ENCODE results near the gene APOBEC3B.
"Not testable (repeated sequence)": the region's sequence is repeated elsewhere in the genome, so short reads cannot be mapped to it uniquely, and the experiment has no call there.

Gene APOBEC3B

DNA sequence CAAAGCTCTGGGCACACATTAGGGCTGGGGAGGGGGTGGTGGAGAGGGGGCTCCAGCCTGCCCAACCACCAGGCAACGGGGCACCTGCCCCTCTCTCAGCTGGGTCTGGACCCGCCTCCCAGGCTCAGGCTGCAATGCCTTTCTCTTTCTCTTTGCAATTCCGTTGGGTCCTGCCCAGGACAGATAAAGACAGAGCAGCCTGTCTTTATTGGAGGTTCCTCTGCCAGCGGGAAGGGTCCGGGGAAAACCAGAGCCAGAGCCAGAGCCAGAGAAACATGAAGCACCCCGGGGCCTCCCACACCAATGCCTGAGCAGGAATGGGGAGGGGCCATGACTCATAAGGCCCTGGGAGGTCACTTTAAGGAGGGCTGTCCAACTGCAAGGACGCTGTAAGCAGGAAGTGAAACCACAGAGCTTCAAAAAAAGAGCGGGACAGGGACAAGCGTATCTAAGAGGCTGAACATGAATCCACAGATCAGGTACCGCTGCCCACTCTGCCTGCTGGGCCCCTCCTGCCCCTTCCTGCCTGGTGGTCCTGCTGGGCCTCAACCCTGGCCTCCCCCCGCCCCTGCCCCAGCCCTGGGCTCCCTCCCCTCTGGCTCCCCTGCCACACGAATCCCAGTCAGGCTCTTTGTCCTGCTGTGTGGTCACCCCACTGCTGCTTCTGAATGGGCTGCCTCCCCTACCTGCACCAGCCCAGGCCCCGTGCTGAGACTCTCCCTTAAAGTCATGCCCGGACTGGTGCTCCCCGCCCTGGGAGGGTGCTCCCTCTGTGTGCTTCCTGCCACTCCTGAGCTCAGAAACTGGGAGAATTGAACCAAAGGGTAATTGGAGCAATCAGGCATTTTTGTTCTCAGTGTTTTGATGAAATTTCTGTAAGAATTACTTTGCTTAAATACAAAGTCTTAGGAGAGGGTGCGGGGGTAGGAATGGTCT, at the start of gene APOBEC3B:
TSS of gene APOBEC3B (plus strand) at position 356 of the 936 bp plus-strand sequence. CDS start at position 463, 107 bp downstream.
- peak; percentile 65 for DNase-seq

DNA sequence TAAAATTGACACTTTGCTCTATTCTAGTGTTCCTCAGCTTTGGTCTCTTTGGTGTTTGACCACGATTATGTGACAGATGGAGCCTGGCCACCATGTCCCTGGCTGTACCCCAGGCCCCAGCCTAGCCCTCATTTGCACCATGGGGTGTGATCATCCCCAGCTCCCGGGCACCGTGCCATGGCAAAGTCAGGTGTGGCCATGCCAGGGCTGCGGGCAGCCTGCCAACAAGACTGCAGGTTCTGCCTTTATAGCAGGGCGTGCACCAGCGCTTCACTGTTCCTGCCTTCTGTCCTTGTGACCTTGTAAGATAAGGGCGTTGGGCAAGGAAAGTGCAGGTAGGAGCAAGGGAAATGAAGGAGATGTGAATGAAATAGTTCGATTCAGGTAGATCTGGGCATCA, 47.1 kb upstream of the APOBEC3B start:
- no peak for DNase-seq

DNA sequence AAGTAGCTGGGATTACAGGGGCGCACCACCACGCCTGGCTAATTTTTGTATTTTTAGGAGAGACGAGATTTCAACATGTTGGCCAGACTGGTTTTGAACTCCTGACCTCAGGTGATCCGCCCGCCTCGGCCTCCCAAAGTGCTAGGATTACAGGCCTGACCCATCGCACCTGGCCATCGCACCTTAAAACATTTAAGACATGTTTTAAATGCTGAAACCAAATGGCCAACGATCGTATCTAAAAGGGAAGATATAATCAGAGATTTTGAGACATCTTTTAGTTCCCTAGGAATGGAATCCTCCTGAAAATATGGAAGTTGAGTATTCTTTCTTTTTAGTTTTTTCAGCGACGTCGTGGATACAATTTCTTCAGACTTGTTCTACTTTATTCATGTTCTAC, 46.5 kb upstream of the APOBEC3B start:
- DNase-seq = no peak

DNA sequence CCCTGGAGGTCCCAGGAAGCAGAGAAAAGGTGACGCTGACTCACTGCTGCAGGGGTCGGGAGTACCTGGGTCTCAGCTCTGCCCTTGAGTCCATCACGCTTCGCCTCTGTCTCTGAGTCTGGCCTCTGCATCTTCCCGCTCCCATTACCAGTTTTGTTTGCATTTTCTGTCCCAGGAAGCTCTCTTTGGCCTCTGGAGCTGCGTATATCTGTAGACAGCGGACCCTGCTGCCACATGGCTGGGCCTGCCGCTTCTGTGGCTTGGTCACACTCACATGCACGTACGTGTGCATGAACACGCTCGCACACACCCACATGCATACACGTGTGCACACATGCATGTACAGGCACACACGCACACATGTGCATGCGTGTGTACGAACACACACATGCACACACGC, 45.6 kb upstream of the APOBEC3B start:
- no peak for DNase-seq

DNA sequence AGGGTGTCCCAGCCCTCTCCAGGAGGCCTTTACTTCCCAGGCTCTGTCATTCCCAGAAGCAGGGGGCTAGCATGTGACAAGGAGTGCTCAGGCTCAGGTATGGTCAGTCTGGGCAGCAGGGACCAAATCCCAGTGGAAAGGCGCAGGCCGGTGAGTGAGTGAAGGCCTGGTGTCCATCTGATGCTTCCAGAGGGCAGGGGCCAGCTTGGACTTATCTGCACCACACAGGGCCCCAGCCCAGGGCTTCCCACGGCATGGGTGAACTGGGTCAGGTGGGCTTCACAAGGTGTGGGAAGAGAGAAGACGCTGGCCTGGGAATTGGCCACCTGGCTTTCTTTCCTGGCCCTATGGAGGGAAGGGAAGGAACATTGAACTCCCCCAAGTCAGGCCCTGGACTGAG, 45.1 kb upstream of the APOBEC3B start:
- no peak for DNase-seq

DNA sequence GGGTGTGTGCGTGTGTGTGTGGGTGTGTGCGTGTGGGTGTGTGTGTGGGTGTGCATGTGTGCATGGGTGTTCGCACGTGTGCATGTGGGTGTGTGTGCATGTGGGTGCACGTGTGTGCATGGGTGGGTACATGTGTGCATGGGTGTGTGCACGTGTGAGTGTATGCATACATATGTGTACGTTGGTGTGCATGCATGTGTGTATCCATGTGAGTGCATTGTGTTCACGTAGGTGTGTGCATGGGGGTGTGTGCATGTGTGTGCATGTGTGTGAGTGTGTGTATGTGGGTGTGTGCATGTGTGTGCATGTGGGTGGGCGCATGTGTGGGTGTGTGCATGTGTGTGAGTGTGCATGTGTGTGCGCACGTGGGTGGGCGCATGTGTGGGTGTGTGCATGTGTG, 44.6 kb upstream of the APOBEC3B start:
- no peak for DNase-seq

DNA sequence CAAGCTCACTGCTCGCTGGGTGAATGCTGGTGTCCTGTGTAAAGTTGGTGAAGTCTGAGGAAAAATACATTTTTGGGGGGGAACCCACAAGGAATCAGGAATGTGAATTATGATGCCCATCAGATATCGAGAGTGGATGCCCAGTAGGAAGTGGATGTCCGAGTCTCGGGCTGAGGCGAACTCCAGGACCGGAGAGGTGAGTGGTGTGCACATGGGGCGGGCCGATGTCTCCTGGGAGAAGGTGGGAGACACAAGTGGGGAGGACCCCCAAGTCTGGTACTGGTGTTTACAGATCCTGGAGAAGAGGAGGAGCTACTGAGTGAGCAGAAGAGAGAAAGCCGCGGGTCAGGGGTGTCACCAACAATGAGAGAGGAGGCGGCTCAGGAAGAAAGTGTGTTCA, 43.9 kb upstream of the APOBEC3B start:
- no peak for DNase-seq

DNA sequence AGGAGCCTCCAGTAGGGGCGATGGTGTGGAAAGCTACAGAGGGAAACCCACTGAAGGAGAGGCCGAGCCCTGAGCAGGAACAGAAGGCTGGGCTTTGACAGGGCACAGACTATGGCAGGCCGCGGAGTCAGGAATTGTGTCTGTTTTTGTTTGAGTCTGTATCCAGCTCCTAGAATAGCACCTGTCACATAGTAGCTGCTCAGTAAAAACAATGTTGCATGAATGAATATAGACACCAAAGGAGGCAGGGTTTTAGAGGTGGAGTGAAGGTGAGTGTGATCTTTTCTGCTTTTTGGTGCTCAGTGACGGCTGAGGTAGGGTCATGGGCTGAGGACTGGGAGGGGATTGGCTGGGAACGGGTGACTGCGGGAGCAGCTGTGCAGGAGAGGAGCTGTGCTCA, 43.2 kb upstream of the APOBEC3B start:
- no peak for DNase-seq

DNA sequence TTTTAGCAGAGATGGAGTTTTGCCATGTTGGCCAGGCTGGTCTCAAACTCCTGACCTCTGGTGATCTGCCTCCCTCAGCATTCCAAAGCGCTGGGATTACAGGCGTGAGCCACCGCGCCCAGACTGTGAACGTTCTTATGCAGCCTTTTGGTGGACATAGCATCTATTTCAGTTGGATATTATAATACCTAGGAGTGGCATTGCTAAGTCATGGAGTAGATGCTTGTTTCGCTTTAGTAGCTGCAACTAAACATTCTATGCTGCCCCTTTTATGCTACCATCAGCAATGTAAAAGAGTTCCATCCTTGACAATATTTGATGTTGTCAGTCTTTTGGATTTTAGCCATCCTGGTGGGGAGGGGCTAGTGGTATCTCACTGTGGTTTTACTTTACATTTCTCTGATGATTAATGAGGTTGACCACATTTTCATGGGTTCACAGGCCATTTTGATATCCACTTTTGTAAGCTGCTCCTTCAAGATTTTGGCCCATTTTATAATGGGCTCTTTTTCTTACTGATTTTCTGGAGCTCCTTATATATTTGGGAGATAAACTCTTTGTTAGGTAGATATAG, 41.2 kb upstream of the APOBEC3B start:
- DNase-seq = peak; percentile 51

DNA sequence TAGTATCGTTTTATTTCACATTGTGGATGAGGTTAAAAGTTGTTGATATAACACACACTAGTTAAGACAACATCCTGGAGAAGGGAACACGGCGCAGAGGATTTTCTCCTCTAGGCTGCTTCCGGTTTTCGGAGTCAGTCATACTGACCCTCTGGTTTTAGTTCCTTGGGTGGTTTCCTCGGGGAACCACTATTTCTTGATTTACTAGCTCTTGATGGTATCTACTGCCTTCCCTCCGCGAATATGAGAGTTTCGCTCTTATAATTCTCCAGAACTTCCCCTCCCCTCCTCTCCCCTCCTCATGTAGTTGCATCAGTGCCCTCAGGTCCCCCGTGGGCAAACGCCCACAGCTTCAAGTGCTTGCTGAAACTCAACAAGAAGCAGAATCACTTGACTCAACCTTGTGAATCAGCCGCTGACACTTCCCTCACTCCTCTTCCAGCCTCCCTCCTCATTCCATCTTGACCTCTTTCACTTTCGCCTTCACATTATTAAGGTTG, 40.6 kb upstream of the APOBEC3B start:
- DNase-seq = peak; percentile 87

DNA sequence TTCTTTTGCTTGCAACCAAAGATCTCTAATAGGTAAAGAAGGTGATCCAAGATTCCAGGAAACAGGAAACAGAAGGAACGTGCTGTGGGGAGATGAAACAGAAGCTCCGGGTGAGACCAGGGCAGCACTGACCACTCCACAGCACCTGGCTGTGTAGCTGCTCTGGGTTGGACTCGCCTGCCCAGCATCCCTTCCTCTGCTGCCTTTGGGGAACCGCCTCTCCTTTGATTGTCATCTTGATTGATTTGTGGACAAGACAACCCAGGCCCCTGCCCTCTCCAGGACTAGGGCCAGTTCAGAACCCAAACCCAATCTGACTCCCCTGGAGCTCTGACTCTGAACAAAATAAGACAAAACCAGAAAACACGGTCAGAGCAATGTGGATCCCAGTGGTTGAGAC, 39.4 kb upstream of the APOBEC3B start:
- DNase-seq = no peak

DNA sequence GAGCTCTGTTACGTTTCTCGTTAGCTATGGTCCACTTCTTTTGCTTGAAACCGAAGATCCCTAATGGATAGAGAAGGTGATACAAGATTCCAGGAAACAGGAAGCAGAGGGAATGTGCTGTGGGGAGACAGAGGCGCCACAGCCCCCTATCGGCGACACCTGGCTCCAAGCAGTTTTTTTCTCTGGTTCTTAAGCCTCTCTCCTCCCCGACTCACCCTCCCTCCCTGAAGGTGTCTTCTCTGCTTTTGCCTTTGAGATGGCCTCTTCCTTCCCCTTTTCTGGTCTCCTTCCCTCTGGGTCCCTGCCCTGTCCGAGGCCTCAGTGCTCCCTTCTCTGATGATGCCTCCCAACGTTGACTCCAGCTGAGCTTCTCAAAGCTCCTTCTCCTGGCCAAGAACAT, 38.9 kb upstream of the APOBEC3B start:
- DNase-seq = no peak

DNA sequence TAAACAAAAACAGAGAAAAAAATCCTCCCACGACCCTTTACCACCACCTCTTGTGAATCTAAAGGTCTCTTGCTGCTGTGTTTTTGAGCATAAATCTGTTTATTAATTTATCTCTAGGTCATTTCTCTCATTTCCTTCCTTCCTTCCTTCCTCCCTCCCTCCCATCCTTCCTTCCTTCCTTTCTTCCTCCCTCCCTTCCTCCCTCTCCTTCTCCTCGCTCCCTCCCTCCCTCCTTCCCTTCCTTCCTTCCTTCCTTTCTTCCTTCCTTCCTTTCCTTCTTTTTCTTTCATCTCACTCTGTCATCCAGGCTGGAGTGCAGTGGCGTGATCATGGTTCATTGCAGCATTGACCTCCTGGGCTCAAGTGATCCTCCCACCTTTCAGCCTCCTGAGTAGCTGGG, 38.3 kb upstream of the APOBEC3B start:
- no peak for DNase-seq

DNA sequence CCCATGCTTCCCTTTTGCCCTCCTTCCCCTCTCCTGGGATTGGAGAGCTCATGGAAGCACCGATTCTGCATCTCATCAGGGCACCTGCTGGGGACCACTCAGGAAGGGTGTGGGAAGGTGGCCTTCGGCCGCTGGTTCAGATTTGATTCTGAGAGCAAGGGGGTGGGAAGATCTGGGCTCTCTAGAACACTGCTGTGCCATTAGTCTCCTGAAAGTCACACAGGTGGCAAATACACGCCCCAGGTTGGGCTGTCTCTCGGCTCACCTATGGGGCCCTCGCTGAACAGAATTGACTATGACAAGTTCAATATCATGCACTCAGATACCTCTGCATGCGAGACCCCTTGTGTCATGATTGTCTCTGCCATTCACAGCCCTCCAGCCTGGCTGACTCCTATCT, 37.5 kb upstream of the APOBEC3B start:
- DNase-seq = no peak

DNA sequence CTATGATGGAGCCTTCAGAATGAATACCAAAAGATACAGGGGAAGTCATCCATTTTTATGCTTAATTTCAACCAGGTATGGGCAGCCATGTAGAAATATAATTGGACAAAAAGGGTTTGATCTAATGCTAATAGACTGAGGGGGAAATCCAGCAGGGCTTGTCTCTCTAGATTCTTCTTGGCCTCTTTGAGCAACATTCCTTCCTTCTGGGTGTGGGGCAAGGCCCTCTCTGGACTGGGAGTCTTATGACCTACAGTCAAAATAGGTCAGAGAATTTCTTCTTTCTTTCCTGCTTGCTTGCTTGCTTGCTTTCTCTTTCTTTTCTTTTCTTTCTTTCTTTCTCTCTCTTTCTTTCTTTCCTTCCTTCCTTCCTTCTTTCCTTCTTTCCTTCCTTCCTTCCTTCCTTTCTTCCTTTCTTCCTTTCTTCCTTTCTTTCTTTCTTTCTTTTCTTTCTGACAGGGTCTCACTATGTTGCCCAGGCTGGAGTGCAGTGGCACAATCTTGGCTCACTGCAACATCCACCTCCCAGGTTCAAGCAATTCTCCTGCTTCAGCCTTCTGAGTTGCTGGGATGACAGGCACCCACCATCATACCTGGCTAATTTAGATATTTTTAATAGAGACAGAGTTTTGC, 36.3 kb upstream of the APOBEC3B start:
- not testable (repeated sequence) for DNase-seq

DNA sequence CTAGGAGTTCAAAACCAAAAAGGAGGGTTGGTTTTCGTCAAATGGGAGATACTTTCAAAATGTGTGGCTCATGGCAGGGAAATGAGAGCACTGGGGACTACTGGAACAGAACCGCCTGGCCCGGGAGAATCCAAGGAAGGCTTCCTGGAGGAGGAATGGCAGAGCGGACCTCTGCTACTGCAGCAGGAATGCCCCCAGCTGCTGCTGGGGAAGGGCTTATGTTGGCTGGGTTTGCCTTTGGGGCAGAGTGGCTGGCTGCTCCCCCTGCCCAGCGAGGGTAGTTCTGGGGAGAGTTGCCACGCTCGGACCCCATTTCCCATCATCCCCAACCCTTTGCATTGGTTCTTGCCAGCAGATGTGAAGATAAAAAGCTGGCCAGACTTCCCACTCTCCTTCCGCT, 35.4 kb upstream of the APOBEC3B start:
- no peak for DNase-seq

DNA sequence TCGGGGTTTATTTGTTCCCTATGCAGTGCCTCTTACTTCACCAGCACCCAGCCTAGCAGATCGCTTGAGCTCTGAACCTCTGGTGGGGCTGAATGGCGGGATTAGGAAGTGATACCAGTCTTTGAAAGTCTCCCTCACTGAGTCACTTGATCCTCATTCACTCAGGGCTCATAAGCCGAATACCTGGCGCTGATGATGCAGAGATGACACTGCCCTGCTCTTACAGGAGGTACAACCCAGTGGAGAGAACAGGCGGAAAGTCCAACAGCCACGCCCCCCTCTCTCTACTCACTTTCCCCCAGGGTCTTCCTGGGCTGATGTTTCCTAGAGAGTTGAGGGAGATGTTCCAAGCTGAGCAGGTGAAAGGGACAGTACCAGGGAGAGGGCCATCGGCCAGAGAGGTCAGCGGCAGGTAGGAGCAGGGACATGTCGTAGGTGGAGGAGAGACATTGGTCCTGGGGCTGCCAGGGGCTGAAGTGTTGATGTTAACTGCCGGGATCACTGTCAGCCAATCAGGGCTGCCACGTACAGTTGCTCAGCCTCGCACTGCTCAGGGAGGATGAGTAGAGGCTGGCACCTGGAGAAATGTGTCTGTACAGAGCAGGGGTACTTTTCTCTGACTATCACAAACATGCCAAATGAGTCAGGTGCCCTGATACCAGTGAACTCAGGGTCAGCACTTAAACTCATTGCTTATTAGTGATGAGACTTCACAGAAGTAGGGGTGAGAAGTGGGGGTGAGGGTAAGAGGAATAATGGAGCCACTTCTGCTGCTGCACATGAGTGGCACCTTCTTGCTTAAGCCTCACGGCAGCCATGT, 34.6 kb upstream of the APOBEC3B start:
- DNase-seq = no peak

DNA sequence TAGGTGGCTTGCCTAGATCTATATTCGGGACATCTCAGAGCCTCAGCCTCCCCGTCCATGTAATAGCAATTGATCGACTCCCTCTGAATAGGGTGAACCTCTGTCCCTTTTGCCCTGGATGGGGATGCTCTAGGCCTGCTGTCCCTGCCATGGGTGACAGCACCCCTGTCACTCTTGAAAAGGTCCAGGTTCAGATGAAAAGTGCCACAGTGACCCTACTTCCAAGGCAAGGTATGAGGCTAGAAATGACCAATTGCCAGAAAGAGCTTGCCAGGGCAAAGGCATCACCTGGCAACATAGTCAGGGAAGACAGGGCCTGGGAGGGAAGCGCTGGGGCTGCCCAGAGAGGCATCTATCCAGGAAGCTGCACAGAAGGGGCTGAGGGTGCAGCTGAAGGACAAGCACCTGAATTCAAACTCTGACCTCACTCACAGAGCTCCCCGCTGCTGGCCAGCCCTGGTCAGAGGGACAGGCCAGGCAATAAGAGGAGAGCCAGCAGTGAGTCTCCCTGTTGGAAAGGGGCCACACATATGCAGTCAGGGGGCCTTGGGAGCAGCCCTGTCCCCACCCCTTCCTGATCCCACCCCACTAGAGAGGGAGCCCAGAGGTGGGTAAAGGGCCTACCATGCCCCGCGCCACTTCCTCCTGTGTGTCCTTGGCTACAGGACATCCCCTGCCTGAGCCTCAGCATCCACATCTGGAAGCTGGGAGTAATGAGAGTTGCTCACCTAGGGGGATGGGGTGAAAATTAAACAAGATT, 33.8 kb upstream of the APOBEC3B start:
- DNase-seq = no peak

DNA sequence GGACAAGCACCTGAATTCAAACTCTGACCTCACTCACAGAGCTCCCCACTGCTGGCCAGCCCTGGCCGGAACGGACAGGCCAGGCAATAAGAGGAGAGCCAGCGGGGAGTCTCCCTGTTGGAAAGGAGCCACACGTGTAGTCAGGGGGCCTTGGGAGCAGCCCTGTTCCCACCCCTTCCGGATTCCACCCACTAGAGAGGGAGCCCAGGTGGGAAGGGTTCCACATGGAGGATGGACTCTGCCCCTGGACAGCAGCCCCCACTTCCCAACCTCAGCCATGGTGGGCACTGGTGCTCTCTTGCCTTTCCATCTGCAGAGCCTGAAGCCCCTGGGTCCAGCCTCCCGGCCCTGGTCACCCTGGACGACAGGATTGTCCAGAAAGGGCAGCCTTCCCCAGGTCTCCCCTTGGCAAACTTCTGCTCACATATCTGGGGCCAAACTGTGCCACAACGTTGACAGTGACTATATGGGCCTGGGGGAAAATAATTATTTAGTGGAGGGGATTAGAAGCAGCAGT, 32.2 kb upstream of the APOBEC3B start:
- no peak for DNase-seq

DNA sequence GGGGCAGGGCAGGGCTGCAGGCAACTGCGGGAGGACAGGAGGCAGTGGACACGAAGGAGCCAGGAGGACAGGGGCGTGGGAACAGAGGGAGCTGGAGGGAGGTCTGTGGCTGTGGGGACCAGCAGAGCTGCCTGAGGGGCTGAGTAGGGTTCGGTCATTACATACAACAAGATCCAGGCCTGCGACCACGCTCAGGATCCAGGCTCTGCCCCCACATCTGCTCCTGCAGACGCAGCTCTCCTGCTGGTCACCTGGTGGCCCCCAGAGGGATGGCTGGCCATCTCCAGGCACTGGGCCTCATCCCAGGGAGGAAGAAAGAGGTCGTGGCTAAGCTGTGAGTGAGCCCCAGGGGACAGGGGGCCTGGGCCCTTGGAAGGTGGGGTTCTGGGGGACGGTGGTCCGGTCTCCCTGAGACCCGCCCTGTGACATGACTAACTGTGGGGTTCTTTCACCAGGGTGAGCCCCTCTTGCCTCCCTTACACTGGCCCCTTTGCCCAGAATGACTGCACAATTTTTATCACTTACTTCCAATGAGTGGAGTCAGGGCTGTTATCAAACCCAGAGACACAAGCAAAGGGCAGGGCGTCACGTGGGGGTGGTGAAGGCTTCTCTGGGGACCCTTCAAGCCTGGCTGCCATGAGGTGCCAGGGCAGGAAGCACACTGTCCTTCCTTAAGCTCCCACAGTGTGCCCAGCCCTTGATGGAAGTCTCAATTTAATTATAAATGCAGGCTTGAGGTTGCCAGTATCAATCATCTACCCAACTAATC, 31.4 kb upstream of the APOBEC3B start:
- DNase-seq = no peak

DNA sequence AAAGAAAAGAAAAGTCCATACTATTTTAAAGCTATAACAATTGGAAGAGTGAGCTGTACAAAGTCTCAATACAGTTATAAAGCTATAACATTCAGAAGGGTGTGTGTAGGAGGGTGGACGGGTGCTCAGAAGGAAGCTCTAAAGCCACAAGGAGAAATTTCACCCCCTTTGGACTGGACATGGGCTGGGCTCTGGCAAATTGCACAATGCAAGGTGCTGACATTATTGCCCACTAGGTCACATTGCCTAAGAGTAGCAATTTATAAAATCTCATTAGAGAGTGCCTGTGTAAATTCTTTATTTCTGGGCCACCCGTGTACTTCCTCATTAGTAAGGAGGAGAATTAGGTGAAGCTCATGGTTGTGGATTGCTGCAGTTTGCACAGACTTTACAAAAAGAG, 30.4 kb upstream of the APOBEC3B start:
- no peak for DNase-seq
